PFSK-1 (cell line): ENCODE data around the gene CALD1.

Source experiments
- FOXP2 ChIP-seq: optimal IDR thresholded peaks from 2 replicates; pipeline ENCODE3; 2011; ENCODE audit warnings: borderline replicate concordance, control low read depth, inconsistent platforms; ENCODE audit not compliant: insufficient read depth; ENCODE audit errors: extremely low read length, extremely low read depth
- POLR2AphosphoS5 ChIP-seq: IDR thresholded peaks from 2 replicates; pipeline ENCODE4 v1.6.1; 2012; ENCODE audit warnings: low read depth, mild to moderate bottlenecking, control low read depth, low read length, moderate library complexity
- SIN3A ChIP-seq: IDR thresholded peaks from 2 replicates; pipeline ENCODE4 v1.6.1; 2012; ENCODE audit warnings: mild to moderate bottlenecking, low read length, moderate library complexity, borderline replicate concordance; ENCODE audit not compliant: insufficient read depth
- TAF1 ChIP-seq: IDR thresholded peaks from 2 replicates; pipeline ENCODE4 v1.6.1; 2012; ENCODE audit warnings: low read length, control low read depth, borderline replicate concordance; ENCODE audit not compliant: insufficient read depth
- TF ChIP-seq, protein P1 (sequence below), 2 experiments: IDR thresholded peaks; 2 replicates each; pipeline versions ENCODE4 v1.6.1 to v1.8.0; 2011 to 2012; ENCODE audit warnings: low read depth in 2 of 2, low read length in 2 of 2, control low read depth in 1 of 2, inconsistent platforms in 1 of 2, mild to moderate bottlenecking in 1 of 2, moderate library complexity in 1 of 2; ENCODE audit not compliant: insufficient read depth in 1 of 2

DNA sequence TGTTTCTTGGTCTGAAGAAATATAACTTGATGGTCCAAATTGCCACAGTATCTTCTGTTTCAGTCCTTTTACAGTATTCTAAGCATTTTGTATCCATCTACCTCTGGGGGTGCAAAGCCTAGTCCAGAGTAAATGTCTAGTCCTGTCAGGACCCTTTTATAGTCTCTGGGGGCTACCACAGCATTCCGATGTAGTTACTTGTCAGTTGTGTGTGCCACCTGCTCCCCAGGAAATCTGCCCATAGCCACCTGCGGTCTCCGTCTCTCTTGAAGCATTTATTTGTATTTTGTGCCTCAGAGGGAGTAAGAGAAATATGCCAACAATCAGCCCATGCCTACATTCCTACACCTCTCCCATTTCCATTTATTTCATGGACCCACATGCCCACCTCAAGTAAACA, 219.7 kb downstream of the CALD1 start:
- TF ChIP-seq TAF1: no peak
- TF ChIP-seq POLR2AphosphoS5: no peak
- TF ChIP-seq, protein P1, sequence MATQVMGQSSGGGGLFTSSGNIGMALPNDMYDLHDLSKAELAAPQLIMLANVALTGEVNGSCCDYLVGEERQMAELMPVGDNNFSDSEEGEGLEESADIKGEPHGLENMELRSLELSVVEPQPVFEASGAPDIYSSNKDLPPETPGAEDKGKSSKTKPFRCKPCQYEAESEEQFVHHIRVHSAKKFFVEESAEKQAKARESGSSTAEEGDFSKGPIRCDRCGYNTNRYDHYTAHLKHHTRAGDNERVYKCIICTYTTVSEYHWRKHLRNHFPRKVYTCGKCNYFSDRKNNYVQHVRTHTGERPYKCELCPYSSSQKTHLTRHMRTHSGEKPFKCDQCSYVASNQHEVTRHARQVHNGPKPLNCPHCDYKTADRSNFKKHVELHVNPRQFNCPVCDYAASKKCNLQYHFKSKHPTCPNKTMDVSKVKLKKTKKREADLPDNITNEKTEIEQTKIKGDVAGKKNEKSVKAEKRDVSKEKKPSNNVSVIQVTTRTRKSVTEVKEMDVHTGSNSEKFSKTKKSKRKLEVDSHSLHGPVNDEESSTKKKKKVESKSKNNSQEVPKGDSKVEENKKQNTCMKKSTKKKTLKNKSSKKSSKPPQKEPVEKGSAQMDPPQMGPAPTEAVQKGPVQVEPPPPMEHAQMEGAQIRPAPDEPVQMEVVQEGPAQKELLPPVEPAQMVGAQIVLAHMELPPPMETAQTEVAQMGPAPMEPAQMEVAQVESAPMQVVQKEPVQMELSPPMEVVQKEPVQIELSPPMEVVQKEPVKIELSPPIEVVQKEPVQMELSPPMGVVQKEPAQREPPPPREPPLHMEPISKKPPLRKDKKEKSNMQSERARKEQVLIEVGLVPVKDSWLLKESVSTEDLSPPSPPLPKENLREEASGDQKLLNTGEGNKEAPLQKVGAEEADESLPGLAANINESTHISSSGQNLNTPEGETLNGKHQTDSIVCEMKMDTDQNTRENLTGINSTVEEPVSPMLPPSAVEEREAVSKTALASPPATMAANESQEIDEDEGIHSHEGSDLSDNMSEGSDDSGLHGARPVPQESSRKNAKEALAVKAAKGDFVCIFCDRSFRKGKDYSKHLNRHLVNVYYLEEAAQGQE (IDR thresholded peaks at IDR 0.05; ENCODE audit: insufficient read depth in 1 of 2, low read depth in 2 of 2, low read length in 2 of 2): no peak
- TF ChIP-seq SIN3A: no peak
- TF ChIP-seq FOXP2: no peak
